Nucleus accumbens (tissue), 56 donors: Measurements from ENCODE around the gene BTNL9.
A peak's percentile ranks its signal among the peaks of the same experiment; 100 is the strongest.
"Not testable (repeated sequence)": the region's sequence is repeated elsewhere in the genome, so short reads cannot be mapped to it uniquely, and the experiment has no call there.

ENCODE experiments used
- DNase-seq, 56 donors: peaks; one replicate each; lab custom pipeline; 2025; lab: John Stamatoyannopoulos, UW

Gene BTNL9

DNA sequence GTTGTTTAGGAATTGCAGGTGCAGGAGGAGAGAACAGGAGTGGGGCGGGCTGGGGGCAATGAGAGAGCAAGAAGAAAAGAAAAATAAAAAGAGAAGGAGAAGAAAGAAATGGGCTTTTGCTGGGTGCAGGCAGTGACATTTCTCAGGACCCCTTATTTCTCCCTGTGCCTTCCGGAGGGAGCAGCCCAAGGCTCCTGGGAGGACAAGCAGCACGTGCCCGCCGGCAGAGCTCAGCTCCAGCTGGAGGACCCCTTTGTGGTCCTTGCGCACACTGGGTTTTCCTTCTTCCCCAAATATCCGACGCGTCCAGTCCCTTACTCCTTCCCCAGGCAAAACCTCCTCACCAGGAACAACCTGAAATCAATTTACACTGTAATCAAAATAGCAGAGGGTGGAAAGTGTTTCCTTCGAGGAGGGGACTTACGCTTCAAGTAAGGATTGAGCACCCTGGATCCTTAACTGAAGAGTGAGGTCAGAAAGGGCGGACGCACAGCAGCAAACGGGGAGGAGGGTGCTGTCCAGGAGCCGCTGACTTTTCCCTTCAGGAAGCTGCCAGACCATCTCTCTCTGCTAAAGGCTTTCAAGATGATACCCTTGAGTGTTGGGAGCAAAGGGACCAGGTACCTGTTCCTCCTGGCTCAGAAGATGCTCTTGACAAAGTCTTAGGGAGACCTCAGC lies 2.1 kb downstream of the BTNL9 start:
- no peak for DNase-seq

DNA sequence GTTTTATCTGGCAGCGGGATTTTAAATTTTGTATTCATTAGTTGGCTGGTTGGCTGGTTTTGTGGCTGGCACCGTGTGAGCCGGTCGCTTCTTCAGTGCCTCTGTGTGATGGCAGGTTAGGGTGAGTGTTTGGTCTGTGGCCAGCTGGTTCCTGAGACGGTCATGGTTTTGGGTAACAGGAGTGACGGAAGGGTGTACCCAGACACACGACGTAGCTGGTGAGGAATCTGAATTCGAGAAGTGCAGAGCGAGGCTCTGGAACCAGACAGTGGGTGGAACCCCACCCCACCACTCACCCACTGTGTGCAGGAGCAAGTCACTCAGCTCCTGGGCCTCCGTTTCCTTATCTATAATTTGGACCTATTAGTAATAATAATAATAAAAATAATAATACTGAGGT lies 2.7 kb downstream of the BTNL9 start:
- no peak for DNase-seq

DNA sequence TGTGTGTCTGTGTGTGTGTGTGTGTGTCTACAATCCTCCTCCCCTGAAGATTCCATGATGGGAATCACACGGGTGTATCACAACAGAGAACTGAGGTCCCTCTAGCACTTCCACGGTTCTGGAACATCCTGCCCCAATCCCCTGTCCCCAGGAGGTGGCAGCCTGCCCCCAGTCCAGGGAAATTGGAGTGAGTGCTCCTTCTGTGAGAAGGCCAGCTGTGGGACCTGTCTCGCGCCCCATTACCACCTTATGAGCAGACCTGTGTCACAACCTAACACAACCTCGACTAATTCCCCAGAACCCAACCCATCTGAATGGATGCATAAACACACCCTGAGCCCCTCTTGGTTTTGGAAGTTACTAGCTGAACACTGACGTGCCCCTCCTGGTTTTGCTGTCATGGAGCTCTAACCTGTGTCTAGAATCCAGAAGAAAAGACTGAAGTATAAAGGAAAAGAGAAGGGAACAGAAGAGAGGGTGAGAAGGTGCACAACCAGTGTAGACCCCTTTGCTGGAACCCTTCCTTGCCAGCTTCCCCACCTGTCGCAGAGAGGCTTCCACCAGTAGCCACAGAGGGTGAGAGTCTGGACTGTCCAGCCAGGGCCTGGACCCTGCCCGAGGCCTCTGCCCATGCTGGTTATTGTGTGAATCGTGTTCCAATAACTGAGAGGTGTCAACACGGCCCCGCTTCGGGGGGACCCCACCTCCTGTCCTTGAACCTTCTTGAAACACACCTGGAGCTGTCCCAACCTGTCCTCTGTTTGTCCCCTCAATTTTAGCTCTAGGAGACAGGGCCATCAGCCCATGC lies 3.4 kb downstream of the BTNL9 start:
- DNase-seq = no peak

DNA sequence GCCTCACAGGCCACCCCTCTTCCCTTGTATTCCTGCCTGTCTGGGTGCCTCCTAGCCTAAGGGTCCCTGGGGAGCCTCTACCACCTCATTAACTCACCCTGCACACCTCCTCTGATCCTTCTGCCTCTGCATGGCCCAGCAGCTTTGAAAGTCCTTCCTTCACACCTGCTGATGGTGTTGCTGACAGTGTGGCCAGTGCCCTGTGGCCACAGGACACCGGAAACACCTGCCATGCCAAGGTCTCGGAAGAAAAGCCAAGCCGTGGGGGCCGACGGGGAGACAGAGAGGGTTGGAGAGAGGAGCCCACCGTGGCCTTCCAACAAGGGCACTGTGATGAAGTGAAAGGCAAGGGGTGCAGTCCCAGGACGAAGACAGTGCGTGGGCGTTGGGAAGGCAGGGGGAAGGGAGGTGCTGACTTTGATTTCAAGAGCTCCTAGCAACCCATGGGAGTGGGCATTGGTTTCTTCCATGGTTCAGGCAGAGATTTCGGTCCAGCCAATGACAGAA lies 4.1 kb downstream of the BTNL9 start:
- DNase-seq = no peak

DNA sequence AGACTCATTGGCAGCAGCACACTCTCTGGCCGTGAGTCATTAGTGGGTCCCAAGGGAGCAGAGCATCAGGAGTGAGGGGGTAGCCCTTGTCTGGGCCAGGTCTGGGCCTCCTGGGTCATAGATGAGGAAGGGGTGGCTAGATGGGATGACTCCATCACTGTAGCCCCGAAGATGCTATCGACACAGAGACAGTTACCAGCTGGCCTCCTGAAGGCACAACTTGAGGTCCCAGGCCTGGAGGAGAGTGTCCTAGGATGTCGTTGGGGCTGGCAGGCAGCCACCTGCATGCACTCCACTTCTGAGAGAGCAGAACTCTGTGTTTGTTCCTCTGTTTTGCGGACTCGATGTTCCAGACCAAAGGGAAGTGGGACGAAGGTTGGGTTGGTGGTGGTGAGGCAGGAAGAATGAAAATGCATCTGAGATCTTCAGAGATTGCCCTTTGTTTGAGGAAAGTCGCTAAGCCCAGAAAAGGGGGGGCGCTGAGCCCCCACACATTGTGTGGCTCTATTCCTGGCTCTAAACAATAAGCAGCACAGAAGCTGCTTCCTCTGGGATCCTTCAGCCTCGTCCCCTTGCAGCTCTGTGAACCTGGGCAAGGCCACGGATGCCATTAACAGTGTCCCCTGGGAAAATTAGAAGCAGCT lies 4.7 kb downstream of the BTNL9 start:
- DNase-seq = no peak

DNA sequence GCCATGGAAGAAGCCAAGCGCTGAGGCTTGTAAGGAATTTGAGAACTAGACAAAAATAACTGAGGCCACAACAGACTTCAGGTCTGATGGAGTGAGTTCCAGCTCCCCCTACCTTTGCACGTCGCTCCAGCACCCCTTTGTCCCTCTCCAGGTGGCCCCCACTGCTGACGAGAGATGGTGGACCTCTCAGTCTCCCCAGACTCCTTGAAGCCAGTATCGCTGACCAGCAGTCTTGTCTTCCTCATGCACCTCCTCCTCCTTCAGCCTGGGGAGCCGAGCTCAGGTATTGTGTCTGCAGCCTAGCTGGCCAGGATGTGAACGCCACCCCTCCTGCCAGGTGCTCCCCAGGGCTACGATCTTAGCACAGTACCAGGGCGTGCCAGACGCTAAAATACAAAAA lies 5.2 kb downstream of the BTNL9 start:
- DNase-seq = no peak

DNA sequence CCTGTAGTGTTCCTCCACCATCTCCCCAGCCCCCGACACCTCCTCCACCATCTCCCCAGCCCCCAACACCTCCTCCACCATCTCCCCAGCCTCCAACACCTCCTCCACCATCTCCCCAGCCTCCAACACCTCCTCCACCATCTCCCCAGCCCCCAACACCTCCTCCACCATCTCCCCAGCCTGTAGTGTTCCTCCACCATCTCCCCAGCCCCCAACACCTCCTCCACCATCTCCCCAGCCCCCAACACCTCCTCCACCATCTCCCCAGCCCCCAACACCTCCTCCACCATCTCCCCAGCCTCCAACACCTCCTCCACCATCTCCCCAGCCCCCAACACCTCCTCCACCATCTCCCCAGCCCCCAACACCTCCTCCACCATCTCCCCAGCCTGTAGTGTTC lies 5.8 kb downstream of the BTNL9 start:
- not testable (repeated sequence) for DNase-seq

DNA sequence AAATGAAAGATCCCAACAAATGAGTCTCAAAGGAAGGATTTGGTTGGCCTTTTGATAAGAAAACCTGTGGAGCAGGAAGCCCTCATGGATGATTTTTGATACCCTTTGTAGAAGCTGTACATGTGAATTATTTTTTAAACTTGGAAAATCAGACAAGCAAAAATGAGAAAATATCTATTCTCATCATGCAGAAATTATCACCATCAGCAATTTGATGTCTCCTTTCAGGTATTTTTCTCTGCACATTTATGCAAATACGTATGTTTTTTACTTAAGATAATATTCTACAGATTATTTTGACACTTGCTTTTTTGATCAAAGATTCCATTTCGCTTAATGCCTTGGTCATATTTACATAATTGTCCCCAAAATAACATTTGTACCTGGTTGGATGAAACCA lies 7.2 kb downstream of the BTNL9 start:
- no peak for DNase-seq

DNA sequence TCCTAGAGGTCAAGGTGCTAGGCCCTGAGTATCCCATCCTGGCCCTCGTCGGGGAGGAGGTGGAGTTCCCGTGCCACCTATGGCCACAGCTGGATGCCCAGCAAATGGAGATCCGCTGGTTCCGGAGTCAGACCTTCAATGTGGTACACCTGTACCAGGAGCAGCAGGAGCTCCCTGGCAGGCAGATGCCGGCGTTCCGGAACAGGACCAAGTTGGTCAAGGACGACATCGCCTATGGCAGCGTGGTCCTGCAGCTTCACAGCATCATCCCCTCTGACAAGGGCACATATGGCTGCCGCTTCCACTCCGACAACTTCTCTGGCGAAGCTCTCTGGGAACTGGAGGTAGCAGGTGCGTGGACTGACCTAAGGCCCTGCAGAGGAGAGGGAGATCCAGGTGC lies 7.9 kb downstream of the BTNL9 start:
- no peak for DNase-seq

DNA sequence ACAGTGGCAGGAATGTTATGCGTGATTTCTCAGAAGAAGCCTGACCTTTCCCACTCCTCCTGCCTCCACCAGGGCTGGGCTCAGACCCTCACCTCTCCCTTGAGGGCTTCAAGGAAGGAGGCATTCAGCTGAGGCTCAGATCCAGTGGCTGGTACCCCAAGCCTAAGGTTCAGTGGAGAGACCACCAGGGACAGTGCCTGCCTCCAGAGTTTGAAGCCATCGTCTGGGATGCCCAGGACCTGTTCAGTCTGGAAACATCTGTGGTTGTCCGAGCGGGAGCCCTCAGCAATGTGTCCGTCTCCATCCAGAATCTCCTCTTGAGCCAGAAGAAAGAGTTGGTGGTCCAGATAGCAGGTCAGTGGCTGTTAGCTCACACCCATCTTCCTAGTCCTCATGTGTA lies 9.9 kb downstream of the BTNL9 start:
- DNase-seq = no peak

DNA sequence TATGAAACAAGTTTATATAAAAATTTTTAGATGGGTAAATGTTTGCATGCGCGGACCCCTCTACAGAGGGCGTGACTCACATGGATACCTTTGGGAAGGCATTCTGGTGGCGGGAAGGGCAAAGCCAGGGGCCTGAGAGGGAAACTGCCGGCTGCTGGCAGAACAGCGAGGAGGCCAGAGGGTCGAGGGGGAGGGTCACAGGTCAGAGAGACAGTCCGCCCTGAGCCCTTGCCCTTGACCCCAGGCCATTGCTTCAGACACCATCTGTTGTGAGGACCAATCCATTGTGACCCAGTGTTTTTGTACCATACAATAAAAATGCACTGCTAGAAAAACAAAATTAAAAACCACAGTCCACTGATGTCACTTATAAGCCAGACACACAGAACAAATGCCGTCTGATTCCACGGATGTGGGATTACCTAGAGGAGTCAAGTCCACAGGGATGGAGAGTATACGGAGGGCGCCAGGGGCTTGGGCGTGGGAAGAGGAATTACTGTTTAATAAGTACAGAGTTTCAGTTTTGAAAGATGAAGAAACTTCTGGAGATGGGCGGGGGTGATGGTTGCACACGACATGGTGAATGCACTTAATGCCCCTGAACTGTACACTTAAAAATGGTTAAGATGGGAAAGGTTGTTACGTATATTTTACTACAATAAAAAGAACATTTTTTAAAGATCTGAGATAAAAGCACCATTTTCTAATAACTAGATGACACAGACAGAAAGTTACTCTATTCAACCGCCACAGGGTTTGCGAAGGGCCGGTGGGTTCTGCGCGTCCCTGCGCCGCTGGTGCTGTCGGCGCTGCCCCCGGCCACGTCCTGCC lies 12.0 kb downstream of the BTNL9 start:
- DNase-seq = no peak

DNA sequence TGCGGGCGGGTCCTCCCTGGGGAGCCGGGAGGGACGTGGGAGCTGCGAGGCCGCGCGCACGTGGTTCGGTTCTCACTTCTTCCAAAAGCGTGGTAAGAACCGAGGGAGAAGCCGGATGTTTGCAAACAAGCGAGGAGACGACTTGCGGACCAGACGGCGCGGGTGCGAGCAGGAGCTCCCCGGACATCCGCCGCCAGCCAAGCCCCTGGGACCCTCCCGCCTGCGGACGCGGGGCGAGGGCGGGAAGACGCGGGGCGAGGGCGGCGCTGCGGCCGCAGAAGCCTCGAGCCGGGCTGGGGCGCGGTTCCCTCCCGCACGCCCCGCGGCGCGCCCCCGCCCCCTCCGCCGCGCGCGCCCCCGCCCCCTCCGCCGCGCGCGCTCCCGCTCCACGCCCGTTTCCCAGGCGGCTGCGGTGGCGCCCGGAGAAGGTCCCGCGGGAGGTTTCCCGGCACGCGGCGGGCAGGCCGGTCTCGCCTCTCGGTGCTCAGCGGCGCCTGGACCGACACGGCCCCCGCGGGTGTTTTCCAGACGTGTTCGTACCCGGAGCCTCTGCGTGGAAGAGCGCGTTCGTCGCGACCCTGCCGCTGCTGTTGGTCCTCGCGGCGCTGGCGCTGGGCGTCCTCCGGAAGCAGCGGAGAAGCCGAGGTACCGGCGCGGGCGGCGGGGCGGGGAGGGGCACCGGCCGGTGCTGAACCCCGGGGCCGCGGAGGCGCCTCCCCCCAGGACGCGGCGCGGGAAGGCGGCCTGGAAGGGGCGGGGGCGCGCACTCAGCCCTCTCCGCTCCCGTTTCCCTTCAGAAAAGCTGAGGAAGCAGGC lies 12.8 kb downstream of the BTNL9 start:
- peak in 1 of 56 donors; percentile 14 for DNase-seq

DNA sequence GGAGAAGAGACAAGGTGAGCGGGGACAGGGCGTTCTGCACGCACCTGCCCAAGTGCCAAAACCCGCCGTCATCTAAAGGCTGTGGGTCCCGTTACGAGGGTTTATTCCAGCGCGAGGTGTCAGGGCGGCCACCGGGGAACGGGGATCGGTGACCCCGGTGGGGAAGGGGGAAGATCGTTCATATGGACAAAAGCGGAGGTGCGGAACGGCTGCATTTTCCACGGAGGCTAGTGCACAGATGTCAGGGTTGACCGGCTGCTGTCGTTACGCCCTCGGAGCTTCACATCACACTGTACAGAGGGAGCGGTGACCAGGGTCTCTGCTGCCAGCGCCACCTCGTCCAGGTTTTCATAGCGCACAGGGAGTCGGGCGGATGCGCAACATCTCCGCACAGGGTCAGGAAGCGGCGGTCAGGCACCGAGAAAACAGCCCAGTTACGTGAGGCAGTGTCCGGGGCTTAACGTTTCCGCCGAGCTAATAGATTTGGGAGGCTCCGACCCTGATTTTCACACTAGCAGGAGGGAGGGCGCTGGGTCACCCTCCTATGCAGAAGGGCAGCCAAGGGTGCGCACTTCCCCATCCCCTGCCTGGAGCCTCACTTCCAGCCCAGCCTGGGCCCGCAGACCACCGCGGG lies 13.5 kb downstream of the BTNL9 start:
- DNase-seq = no peak

DNA sequence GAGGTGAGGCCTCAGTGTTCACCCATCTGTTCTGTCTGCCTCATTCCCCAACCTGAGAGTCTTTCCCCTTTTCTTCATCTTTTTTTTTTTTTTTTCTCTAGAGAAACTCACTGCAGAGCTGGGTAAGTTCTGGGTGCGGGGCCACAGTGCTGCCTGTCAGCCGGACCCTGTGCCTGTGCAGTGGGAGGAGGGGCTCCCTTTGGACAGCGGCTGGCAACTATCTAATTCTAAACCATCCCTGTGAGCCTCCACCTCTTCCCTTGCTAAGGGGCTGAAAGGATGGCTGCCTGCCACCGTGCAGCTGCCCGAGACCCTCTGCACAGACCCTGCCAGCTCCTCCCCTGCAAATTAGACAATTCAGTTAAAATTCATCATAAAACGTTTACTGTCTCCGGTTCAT lies 14.1 kb downstream of the BTNL9 start:
- DNase-seq = no peak

DNA sequence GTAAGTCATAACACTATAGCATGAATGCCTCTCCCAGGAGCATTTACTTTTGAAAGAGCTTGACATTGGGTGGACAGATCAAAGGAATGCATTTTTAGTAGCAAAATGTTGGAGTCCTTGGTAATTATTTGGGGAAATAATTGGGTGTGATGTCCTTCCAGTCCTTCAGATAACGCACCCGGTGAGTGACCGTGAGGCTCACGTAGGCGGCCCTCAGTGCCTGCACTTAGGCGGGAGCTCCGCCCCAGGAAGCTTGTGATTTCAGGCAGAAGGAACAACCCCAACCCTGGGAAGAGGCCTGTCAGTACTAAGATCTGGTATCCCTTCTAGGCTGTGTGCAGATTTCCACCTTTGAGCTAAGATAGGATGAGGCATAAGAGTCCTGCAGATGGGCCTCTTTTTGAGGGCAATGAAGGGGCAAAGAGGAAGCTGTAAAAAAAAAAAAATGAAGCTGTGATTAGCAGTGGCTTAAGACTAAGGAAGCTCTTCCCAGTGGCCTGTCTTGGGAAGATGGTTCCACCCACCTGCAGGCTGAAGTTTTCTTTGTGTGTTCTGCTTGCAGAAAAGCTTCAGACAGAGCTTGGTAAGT lies 14.9 kb downstream of the BTNL9 start:
- no peak for DNase-seq

DNA sequence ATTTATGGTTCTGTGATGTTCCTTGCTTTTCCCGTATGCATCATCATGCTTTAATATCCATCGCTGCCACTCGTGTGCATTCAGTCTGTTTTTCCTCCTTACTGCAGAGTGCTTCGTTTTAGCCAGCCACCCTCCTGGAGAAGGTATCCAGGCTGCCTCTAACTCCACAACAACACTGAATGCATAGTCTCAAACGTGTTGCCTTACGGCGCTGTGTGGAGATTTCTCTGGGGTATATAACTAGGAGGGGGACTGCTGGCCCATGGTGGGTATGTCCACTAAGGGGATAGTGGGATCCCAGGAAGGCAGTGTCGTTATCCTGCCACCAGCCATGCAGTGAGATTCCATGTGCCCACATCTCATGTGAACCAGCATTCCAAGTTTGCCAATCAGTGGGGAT lies 16.4 kb downstream of the BTNL9 start:
- DNase-seq = no peak

DNA sequence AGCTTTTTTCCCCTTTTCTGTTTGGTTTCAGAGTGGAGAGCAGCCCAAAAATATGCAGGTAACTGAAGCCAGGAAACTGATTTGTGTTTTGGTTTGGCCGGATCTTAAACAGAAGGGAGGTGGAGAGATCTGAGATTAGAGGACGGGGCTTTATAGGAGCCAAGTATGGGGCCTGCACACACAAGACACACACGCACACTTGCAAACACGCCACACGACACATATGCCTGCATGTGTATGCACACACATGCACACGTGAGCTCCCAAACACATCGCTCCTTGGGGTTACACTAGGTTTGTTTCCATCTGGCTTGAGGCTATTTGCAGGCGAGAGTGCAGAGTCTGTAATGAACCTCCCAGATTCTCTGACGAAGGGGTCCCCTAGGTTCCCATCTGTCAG lies 18.3 kb downstream of the BTNL9 start:
- DNase-seq = no peak

DNA sequence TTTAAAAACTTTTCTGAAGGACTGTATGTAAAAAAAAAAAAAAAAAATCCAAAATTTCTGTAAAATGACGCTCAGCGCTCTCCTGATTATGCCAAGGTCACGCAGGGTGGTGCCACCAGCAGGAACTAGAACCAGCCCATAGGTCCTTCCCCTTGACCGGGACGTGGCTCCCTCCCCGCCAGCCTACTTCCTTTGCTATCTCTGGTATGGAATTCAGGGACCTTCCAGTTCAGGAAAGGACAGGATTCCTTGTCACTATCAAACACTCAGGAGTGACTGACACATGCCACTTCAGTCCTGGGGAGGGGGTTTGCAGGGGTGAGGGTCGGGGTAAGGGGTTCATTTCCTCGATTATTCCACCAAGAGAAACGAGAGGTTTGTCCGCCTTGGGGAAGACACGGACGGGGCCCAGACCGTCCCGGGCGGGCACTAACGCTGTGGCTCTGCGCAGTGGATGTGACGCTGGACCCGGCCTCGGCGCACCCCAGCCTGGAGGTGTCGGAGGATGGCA lies 18.8 kb downstream of the BTNL9 start:
- DNase-seq = no peak
